GM19099 (cell line): ENCODE measurements around the gene PI16.

Experiments
- POLR2A ChIP-seq: IDR thresholded peaks from 3 replicates; pipeline ENCODE4 v1.6.1; 2011; ENCODE audit warnings: low read depth; ENCODE audit not compliant: insufficient read length; ENCODE audit errors: extremely low read depth

Gene PI16

DNA sequence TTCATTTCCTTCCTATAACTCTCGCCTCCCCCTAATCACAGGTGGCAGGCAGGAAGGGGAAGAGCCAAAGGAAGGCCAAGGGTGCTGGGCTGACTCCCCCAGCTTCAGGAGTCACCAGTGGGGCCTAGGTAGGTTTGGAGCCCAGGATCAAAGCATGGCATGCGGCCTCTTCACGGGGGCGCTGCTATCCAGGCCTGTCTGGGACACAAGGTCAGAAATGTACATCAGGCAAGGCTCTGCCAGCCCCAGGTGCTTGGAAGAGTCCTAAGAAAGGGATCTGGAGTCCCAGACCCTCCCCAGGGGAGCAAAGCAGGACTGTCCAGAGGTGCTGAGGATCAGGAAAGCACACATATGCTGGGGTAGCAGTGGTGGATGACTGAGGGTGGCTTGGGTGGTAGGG, 10.4 kb downstream of the PI16 start:
- no peak for TF ChIP-seq POLR2A

DNA sequence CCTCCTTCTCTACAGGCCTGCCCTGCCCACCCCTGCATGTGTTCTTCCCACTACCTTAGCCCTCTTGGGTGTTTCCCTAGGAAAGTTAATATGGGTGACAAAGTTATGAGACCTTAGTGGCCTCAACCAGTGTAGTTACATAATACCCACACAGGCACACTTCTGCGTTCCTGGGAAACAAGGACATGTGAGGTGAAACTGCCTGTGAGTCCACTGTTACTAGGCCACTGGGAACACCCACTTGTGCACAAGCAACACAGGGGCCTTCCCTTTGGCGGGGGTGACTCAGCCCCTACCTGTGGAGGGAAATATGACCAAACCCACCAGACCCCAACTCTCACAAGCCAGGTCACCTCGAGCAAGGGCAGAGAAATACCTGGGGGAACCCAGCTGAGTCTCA, 12.8 kb downstream of the PI16 start:
- no peak for TF ChIP-seq POLR2A

DNA sequence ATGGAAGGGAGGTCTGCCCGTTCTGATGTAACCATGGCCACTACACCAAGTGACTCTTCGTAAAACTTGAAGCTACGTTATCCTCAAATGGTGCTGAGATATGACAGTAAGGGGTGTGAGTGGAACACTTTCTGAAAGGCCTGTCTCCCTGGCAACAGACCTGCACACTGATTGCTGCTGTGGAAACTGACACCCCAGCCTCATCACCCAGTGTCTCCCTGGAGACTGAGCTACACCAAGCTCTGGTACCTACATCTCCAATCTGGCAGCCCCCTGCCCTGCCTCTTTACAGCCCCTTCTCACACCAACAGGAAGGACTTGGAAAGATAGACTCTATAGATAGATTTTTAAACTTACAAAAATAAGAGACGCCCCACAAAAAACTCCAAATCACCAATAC, 13.2 kb downstream of the PI16 start:
- no peak for TF ChIP-seq POLR2A

DNA sequence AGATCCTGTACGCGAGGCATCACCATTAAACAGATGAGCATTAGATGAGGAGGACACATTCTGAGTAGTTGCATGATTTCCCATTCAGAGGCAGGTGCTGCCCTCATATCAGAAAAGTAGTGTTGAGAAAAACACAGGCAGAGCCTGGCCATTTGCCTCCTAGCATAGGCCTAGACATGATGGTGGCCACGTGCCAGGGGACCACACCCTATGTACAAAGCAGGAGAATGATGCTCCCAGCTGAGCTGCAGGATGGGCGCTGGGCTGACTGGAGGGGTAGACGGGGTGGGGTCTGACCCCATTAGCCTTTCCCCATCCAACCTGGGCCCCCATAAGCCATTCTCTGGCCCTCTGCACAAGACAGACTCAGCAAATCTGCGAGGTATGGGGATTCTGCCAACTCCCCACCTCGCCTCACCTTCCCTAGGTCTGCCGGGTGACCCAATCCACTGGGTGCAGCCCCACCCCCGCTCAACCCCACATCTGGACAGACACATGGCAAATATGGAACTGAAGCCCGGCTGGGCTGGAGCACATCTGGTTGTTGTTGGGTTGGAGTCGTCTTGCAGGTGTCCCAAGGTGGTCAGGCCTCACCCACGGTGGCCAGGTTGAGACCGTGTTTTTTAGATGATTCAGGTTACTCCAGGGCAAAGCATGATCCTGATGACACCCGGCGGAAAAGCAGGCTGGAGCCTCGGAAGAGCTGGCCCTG, 13.9 kb downstream of the PI16 start:
- no peak for TF ChIP-seq POLR2A

DNA sequence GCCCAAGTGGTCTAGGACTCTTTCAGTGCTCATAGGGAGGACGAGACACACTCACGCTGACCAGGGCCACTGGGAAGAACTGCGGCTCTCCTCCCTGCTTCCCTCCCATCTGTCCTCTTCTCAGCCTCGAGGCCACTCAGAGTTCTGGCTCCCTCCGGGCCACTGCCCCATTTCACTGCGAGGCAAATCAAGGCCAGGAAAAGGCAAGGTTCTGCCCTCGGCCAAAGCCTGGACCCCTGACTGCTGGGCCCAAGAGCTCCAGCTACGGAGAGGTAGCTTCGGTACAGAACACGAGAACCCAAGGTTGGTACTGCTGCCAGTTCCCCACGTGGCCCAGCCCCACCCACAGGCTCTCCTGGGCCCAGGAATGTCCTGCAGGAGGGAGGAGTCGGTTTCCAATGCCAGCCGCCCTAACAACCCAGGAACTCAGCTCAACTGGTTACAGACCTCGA, 14.7 kb downstream of the PI16 start:
- no peak for TF ChIP-seq POLR2A

DNA sequence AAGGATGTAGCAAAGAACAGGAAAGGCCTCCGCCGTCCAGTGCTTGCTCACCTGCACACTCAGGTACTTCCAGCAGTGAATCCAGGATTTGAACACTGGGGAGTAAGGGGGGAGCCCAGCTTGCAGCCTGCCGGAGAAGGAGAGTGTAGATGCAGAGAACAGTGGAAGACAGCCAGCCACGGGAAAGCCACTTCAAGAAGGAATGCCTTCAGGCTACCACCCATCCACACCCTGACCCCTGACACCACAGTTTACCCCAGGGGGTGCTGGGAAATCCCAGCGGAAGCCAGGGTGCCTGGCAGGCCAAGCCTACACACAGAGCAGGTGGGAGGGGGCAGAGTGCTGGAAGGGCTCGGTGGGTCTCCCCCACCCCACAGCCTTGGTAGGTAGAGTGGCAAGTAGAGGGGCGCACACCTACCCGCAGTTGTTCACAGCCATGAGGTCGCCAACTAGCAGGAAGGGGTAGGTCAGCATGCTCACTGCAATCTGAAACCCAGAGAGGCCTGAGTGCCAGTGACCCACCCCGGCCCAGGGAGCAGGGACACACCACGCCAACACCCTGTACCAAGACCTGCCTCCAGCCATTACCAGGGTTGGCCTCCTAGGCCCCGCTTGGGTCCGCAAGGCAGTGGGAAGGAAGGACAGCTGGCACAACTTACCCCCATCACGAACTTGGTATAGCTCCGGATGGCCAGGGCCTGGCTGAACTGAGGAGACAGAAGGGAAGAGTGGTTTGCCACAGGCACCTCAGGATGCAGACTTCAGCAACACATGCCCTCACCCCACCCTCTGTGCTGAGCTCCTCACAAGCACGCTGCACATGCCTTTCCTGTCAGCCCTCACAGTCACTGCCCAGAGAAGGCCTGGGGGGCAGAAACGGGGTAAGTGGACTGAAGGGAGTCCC, 15.7 kb downstream of the PI16 start:
- TF ChIP-seq POLR2A = no peak

DNA sequence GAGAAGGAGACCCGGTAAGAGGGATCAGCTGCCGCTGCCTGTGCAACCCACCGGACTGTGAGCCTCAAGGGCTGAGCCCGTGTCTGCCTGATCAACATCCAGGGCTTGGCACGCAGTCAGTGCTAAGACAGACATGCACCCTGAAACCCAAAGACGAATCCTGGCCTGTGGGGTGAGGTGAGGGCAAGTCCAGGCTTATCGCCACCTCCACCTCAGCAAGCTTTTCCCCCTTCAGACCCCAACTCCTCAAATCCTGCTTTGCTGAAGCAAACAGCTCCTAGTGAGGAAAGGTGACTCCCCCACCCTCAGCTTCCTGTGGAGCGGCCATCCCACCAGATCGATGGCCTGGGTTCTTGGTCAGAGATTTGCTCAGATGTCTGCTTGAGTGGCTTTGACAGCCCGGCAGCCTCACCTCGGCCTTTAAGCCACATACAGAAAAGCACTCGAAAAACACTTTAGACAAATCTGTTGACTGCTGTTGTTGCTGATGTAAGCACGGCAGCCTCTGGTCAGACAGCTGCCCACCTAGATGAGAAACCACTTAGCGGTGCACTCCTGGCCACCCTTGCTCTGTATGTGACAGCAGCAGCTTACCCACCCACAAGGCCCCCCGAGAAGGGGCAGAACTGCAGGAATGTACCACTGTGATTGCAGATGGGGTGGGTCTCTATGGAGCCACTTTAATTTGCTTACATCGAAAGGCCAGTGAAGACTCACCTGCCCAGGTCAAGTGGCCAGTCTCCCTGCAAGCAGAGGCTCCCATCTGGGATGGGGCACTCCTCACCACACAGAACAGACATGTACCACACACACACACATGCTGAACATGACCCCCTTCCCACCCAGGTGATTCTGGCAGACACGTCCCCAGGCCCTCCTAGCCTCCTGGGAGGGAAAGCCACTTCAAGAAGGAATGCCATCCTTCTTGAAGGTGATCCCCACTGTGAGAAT, 16.6 kb downstream of the PI16 start:
- TF ChIP-seq POLR2A = no peak

DNA sequence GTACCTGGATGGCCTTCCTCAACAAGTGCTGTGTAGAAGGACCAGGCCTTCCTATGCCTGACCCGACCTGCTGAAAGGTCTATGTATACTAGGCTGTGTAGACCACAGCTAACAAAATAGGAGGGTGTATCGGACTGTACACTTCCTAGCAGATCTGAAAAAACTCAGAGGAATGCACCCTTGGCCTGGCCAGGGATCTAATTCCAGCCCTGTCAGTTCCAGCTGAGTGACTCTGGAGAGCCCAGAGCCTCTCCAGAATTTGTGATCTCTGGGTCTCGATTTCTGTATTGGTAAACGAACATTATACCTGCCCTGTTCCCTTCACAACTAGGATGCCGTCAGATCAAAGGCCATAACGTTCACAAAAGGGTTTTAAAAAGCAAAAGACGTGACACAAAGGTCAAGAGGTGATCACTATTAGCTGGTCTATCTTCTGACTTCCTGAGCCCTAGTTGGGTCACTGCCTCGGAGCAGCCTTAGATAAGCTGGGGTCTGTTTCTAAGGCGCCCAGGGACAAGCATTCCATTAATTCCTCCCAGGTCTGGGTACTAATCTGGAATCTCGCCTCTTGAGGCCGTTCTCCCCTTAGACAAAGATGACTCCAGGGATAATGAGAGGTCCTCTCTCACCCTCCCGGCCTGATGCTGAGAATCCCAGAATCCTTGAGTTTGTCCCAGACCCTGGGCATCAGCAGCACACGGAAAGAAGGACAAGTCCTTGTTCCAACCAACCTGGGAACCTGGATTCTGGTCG, 17.6 kb downstream of the PI16 start:
- no peak for TF ChIP-seq POLR2A

DNA sequence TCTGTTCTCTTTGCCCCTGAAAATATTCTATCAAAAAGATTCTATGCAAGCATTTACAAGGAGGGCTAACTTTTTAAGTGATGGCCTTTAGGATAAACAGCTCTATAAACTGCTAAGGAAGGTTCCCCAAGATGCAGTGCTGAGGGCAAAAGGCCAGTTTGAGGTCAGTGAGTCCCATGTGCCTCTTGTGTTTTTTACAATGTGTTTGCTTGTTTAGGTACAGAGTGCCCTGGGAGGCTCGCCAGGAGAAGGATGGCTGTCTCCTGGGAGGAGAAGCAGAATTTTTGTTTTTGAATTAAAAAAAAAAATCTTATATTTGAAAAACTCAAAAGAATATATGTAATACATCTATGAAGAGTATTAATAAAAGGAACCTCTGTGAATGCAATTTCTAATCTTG, 18.7 kb downstream of the PI16 start:
- no peak for TF ChIP-seq POLR2A

DNA sequence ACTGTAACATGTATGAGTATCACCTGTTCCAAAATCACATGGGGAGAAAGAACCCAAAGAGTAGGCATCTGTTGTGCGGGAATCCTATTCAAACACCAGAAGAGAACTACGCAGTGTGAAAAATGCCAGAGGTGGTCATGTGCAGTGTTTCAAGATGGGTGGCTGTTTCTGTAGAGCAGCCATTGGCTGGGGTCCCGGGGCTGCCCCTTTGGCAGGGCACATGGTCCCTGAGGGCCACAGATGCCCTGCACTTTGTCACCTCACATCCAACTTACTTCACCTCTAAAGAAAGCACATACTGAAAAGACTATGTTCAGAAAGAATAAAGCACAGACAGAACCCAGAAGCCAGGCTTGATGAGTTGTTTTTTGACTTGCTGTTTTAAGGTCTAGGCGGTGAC, 19.1 kb downstream of the PI16 start:
- no peak for TF ChIP-seq POLR2A

DNA sequence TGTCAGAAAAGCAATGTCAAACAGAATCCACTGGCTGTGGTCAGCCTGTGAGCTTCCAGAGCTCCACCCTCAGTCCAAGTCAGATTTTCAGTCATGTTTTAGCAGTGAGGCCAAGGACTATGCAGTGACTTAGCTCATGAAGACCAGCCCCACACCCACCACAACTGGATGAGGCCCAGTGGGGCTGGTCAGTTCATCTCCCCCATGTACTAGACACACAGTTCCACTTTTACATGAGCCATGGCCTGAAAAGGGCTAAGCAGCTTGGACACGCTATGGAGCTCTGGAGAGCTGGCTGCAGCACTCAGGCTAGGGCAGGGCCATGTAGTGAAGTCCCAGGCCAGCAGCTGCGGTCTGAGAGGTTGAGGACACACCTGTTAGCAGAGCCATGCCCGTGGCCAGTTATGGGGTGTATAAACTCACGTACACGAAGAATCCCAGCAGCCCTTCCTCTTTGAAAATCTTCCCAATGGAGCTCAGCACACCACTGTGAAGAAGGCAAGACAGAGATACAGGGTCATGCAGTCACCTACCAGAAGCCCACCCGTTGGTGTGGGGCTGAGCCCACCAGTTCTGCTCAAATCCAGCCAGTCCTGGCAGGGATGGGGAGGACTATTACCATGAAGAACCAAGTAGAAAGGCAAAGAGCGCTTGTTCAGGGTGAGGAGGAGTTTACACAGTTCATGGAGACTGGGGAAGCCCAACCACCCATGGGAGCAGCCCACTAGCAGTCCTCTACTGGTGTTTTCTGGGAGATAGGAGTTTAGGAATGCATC, 20.9 kb downstream of the PI16 start:
- TF ChIP-seq POLR2A = no peak

DNA sequence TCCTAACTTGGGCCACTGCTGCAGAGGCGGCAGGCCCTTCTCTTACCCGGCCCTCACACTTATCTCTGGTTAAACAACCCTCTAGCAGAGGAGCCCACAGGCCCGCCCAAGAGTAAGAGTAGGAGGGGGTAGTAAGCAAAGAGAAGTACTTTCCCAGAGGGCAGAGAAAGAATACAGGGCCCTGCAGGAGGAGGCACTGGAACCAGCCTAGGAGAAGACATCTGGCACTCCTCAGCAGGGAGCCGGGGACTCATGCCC, 21.4 kb downstream of the PI16 start:
- no peak for TF ChIP-seq POLR2A

DNA sequence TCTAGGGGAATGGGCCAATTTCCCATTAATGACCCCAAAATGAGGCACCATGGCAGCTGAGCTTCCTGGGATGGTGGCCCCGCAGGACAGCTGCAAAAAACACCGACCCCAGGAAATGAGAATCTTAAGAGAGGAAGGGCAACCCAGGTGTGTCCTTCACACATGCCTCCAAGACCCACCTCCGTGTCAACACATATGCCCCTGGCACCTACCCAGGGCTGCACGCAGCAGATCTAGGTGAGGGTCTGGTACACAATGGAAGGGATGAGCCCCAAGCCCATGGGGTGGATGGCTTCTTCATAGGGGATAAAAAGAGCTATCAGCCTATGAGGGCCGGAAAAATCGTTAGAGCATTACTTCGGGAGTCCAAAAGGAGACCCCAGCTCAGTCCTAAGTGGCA, 22.0 kb downstream of the PI16 start:
- TF ChIP-seq POLR2A = no peak

DNA sequence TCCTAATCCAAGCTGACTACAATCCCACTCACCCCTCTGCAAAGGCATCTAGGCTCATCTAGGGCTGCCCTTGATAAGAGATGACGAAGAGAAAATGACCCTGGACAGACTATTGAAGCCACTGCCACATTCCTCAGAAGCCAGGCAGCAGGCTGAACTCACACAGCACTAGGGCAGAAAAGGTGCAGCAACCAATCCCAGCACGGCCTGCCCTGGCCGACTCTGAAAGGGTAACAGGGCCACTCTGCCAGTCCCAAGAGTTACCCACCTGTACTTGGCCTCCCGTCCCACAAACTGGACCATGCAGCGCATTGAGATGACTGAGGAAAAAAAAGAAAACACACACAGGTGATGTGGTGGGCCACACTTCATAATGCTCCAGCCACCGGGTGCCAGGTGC, 22.4 kb downstream of the PI16 start:
- no peak for TF ChIP-seq POLR2A
